Gastroesophageal sphincter (tissue), 4 donors: ENCODE measurements around the gene AGBL5. TPM values are rescaled to one million over a fixed set of nuclear protein-coding genes. Genes with fewer than 3 reads are reported as not detected.

Experiments
- ATAC-seq: fragments of 150-250 bp; one replicate; pipeline ENCODE4 v1.9.1; 2016; ENCODE audit warnings: mild to moderate bottlenecking, moderate library complexity
- H3K27ac ChIP-seq, 4 donors: fragments of 200-600 bp; sonication (generic) in 3 of 4; 1 replicate in 3 of 4; 2 replicates in 1 of 4; pipeline ENCODE4 v1.5.1; 2016 to 2019
- H3K27me3 ChIP-seq: fragments of 200-600 bp; sonication (generic); one replicate; pipeline ENCODE4 v1.5.1; 2019
- H3K36me3 ChIP-seq, 2 donors: fragments of 200-600 bp; sonication (generic); one replicate each; pipeline ENCODE4 v1.5.1; 2019; ENCODE audit warnings: control low read depth in 1 of 2
- H3K4me1 ChIP-seq, 3 donors: fragments of 200-600 bp; sonication (generic); 1 replicate in 2 of 3; 2 replicates in 1 of 3; pipeline ENCODE4 v1.5.1; 2016 to 2019; ENCODE audit warnings: control low read depth in 2 of 3
- H3K4me3 ChIP-seq, 2 donors: fragments of 200-600 bp; sonication (generic); one replicate each; pipeline ENCODE4 v1.5.1; 2019; ENCODE audit warnings: mild to moderate bottlenecking in 1 of 2, moderate library complexity in 1 of 2
- H3K9me3 ChIP-seq, 3 donors: fragments of 200-600 bp; sonication (generic); one replicate each; pipeline ENCODE4 v1.5.1; 2017 to 2019; ENCODE audit warnings: control low read depth in 2 of 3
- EP300 ChIP-seq: sonication (generic); formaldehyde crosslinking; IDR thresholded peaks from one replicate; pipeline ENCODE4 v1.6.1; 2017; ENCODE audit warnings: antibody characterized with exemption, mild to moderate bottlenecking
- POLR2A ChIP-seq, 2 donors: fragments of 450-650 bp; IDR thresholded peaks; one replicate each; pipeline ENCODE4 v1.6.1; 2017; ENCODE audit warnings: antibody characterized with exemption in 2 of 2, mild to moderate bottlenecking in 2 of 2, moderate library complexity in 1 of 2
- POLR2AphosphoS5 ChIP-seq: sonication (generic); formaldehyde crosslinking; IDR thresholded peaks from one replicate; pipeline ENCODE4 v1.6.1; 2017; ENCODE audit warnings: antibody characterized with exemption
- WGBS, 2 donors: methylation state at CpG; one replicate each; pipeline ENCODE4 v1.1.5; 2018; ENCODE audit warnings: low coverage in 1 of 2; 5-methylcytosine and 5-hydroxymethylcytosine counted together
- total RNA-seq, 4 donors: library from RNA; depleted of rRNA; stranded (reverse); fragments of >200 nt; gene quantifications; one replicate each; pipeline ENCODE4 v1.1.0, GENCODE V29; 2016
- TF ChIP-seq, protein P1 (sequence below), 4 experiments: fragments of 200-600 bp in 2 of 4; fragments of 450-650 bp in 2 of 4; sonication (generic) in 1 of 4; IDR thresholded peaks; one replicate each; pipeline ENCODE4 v1.5.1; 2017 to 2019; ENCODE audit warnings: antibody characterized with exemption in 4 of 4, mild to moderate bottlenecking in 2 of 4, moderate library complexity in 2 of 4

The AGBL5 gene
- total RNA-seq, 4 donors from 2014 or later, result 16.2 to 31.7 (median 23.0) TPM

DNA sequence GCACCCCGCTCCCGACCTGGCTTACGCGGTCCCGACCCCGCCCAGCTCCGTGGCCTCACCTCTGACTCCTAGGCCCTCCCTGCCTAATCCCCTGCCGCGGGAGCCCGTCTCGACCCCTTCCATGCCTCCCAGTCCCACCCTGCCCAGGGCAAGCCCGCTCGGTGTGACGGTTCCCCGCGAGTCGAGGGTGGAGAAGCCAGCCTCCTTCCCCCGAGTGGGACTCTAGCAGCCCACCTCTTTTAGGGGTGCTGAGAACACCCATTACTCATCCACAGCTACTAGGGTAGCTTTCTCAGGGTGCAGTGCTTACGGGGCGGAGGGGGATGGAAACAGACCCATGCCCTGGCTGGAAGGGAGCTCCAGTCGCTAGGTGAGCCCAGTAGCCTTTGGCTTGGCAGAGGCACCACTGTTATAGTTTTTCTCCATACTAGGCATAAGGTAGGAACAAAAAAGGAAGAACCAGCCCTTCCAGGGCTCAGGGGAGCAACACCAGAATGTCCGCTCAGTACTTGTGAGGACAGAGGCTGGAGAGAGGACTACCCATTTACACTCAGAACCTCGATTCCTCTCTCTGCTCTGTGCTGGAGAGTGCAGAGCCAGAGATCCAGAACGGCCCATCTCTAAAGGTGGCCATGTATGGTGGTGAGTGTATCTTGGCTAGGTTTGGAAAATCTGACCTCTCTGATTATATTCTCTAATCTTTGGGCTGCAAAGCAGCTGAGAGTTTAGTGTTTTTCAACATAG, 606 bp downstream of the AGBL5 start:
- TF ChIP-seq POLR2AphosphoS5 (no peak), EP300 (no peak), POLR2A (IDR thresholded peaks at IDR 0.05) (no peak)
- TF ChIP-seq, protein P1, sequence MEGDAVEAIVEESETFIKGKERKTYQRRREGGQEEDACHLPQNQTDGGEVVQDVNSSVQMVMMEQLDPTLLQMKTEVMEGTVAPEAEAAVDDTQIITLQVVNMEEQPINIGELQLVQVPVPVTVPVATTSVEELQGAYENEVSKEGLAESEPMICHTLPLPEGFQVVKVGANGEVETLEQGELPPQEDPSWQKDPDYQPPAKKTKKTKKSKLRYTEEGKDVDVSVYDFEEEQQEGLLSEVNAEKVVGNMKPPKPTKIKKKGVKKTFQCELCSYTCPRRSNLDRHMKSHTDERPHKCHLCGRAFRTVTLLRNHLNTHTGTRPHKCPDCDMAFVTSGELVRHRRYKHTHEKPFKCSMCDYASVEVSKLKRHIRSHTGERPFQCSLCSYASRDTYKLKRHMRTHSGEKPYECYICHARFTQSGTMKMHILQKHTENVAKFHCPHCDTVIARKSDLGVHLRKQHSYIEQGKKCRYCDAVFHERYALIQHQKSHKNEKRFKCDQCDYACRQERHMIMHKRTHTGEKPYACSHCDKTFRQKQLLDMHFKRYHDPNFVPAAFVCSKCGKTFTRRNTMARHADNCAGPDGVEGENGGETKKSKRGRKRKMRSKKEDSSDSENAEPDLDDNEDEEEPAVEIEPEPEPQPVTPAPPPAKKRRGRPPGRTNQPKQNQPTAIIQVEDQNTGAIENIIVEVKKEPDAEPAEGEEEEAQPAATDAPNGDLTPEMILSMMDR (IDR thresholded peaks at IDR 0.05), result no peak
- H3K27me3 ChIP-seq, result no peaks in the 10 kb centered on the region
- peak overlapping the region; percentile 89 to 99 for H3K4me3 ChIP-seq
- peak; percentile 0 for ATAC-seq
- peaks cover 0 to 30% (median 15%) of the 10 kb centered on the region in 3 donors for H3K4me1 ChIP-seq
- 6 to 8% methylated on average over 2 to 3 of the region's 24 CpGs for WGBS, 2 donors
- H3K36me3 ChIP-seq, result peaks cover 0 to 43% of the 10 kb centered on the region in 2 donors
- no peaks in the 10 kb centered on the region for H3K9me3 ChIP-seq
- H3K27ac ChIP-seq, result peak overlapping the region; percentile 85 to 98 (median 96)

DNA sequence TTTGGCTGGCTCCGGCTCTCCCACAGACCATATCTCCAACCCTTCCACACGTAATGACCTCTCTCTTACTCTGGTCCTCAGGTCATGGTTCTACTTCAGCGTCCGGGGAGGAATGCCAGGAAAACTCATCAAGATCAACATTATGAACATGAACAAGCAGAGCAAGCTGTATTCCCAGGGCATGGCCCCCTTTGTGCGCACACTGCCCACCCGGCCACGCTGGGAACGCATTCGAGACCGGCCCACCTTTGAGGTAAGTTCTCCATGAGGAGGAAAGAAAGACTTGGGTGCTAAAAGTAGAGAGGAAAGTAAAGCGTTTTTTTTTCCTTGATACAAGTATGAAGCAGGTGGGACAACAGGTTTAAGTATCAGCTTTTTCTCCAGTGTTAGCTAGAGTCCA, 1.9 kb downstream of the AGBL5 start:
- H3K4me3 ChIP-seq, result no peak overlapping the region
- peak overlapping the region in 1 of 4 donors; percentile 96 for H3K27ac ChIP-seq
- H3K36me3 ChIP-seq, result peaks cover 0 to 56% of the 10 kb centered on the region in 2 donors
- TF ChIP-seq POLR2AphosphoS5, result no peak
- H3K9me3 ChIP-seq, result no peaks in the 10 kb centered on the region
- H3K27me3 ChIP-seq, result no peaks in the 10 kb centered on the region
- WGBS, 2 donors, result 67 to 76% methylated on average over 3 to 9 of the region's 11 CpGs
- H3K4me1 ChIP-seq, result peaks cover 0 to 30% (median 15%) of the 10 kb centered on the region in 3 donors
- no peak for ATAC-seq

DNA sequence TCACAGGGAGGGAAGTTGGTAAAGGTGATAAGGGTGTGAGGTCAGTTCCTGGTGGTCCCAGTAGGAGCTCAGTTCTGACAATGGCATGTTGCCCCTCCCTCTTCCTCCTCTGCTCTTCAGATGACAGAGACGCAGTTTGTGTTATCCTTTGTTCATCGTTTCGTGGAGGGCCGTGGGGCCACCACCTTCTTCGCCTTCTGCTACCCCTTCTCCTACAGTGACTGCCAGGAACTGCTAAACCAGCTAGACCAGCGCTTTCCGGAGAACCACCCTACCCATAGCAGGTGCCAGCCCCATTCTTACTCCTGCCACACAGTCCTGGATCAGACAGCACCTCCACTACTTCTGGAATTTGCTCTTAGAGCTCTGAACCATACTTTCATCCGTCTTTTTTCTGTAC, 2.3 kb downstream of the AGBL5 start:
- Histone ChIP-seq H3K27me3 (no peaks in the 10 kb centered on the region), H3K27ac (no peak overlapping the region), H3K4me1 (peaks cover 0 to 30% (median 15%) of the 10 kb centered on the region in 3 donors), H3K9me3 (no peaks in the 10 kb centered on the region), H3K4me3 (no peak overlapping the region), H3K36me3 (peaks cover 0 to 60% of the 10 kb centered on the region in 2 donors)
- ATAC-seq, result no peak
- WGBS, 2 donors, result 80 to 85% methylated on average over 7 to 8 of the region's 8 CpGs
- TF ChIP-seq POLR2A (IDR thresholded peaks at IDR 0.05) (no peak), POLR2AphosphoS5 (no peak), EP300 (no peak)
- TF ChIP-seq, protein P1 (IDR thresholded peaks at IDR 0.05), result no peak

DNA sequence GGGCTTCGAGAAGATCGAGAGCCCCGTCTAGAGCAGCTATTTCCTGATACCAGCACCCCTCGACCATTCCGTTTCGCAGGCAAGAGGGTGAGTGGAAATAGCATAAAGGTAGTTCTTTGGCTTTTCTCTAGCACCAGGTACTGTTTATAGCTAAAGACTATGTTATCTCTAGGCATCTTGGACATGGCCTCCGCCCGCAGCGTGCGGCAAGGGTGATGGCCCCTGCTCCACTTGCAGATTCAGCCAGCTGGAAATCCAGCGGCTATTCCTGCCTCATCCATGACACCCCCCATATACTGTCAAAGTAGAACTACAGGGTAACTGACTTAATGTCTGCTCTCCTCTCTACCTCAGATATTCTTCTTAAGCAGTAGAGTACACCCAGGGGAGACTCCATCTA, 3.3 kb downstream of the AGBL5 start:
- TF ChIP-seq, protein P1 (IDR thresholded peaks at IDR 0.05), result no peak
- TF ChIP-seq POLR2A (IDR thresholded peaks at IDR 0.05), result no peak
- no peak for TF ChIP-seq EP300
- no peak for TF ChIP-seq POLR2AphosphoS5
- H3K4me3 ChIP-seq, result no peak overlapping the region
- no peaks in the 10 kb centered on the region for H3K9me3 ChIP-seq
- no peak overlapping the region for H3K27ac ChIP-seq
- ATAC-seq, result no peak
- peaks cover 0 to 22% (median 9%) of the 10 kb centered on the region in 3 donors for H3K4me1 ChIP-seq
- H3K27me3 ChIP-seq, result no peaks in the 10 kb centered on the region
- peaks cover 0 to 70% of the 10 kb centered on the region in 2 donors for H3K36me3 ChIP-seq
- 92 to 100% methylated on average over 1 to 5 of the region's 11 CpGs for WGBS, 2 donors

GRCh38 chr2:27057184-27057583, 5.7 kb downstream of the AGBL5 start:
- no peak for ATAC-seq
- peaks cover 0 to 9% (median 6%) of the 10 kb centered on the region in 3 donors for H3K4me1 ChIP-seq
- no peak overlapping the region for H3K4me3 ChIP-seq
- TF ChIP-seq EP300 (no peak), POLR2AphosphoS5 (no peak), POLR2A (IDR thresholded peaks at IDR 0.05) (no peak)
- TF ChIP-seq, protein P1 (IDR thresholded peaks at IDR 0.05), result no peak
- WGBS, 2 donors, result 72 to 87% methylated on average over 3 to 5 of the region's 6 CpGs
- no peaks in the 10 kb centered on the region for H3K9me3 ChIP-seq
- peaks cover 0 to 83% of the 10 kb centered on the region in 2 donors for H3K36me3 ChIP-seq
- no peaks in the 10 kb centered on the region for H3K27me3 ChIP-seq
- H3K27ac ChIP-seq, result no peak overlapping the region
